HG02610 (cell line): ENCODE results near the gene EPM2AIP1.
"Not testable (repeated sequence)": the region's sequence is repeated elsewhere in the genome, so short reads cannot be mapped to it uniquely, and the experiment has no call there.

Experiments used
- ATAC-seq: cut with Tn5 transposase; IDR thresholded peaks from one replicate; pipeline ENCODE4 v1.9.1; 2021; ENCODE audit warnings: mild to moderate bottlenecking, moderate library complexity; ENCODE audit not compliant: unreplicated experiment

Gene EPM2AIP1

GRCh38 chr3:36992806-36993325 is at the start of gene EPM2AIP1:
EPM2AIP1 (minus strand) TSS chr3:36993131; CDS start chr3:36993077, 54 bp downstream.
- peak; percentile 85 for ATAC-seq

DNA sequence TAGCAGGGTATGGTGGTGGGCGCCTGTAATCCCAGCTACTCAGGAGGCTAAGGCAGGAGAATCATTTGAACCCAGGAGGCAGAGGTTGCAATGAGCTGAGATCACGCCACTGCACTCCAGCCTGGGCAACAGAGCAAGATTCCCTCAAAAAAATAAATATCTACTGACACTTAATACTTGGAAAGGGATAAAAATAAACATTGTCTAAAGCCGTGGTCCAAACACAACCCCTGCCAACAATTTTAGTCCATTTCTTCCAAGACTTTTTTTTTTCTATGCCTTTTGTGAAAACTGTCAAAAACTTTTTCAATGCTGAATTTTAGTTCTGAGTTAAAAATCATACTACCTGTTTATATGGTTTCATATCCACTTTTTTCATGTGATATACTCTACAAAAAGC is 49.8 kb upstream of the EPM2AIP1 start:
- not testable (repeated sequence) for ATAC-seq

DNA sequence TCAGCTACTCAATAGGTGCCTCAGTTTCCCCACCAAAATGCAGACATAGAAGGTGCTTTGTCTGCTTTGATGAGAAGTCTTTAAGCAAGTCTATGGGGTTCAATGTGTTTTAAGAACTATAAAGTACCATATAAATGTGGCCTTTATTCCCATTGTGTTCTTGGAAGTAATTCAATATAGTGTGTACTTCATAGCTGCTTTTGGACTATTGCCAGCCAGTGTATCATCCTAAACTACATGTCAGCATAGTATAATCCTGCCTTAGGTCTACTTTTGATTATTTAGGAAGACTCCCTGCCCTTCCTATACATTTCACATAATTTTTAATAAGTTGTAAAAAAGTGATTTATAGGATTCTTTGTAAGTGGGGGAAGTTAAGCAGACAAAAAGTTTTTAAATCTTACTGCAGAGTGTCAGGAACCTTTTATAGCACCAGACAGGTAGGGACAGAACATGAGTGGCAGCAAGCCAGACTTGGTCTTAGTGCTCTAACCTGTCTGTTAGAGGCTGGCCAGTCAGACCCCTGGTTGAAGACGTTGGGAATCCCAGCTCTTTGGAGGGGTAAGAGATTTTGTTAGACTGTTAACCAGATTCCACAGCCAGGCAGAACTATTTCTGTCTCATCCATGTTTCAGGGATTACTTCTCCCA is 48.7 kb upstream of the EPM2AIP1 start:
- no peak for ATAC-seq

GRCh38 chr3:37040231-37040630 is 47.3 kb upstream of the EPM2AIP1 start:
- no peak for ATAC-seq

- ATAC-seq, result no peak
Measured at GRCh38 chr3:37039161-37039846, 46.4 kb upstream of the EPM2AIP1 start.

DNA sequence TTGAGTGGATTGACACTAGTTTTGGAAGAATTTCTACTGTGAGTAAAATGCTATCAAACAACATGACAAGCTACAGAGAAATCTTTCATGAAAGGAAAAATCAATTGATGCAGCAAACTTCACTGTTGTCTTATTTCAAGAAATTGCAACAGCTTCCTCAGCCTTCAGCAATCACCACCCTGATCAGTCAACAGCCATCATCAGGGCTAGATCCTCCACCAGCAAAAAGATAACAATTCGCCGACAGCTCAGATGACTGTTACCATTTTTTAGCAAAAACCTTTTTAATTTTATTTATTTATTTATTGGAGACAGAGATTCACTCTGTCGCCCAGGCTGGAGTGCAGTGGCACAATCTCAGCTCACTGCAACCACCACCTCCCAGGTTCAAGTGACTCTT is 44.4 kb upstream of the EPM2AIP1 start:
- ATAC-seq, result no peak

DNA sequence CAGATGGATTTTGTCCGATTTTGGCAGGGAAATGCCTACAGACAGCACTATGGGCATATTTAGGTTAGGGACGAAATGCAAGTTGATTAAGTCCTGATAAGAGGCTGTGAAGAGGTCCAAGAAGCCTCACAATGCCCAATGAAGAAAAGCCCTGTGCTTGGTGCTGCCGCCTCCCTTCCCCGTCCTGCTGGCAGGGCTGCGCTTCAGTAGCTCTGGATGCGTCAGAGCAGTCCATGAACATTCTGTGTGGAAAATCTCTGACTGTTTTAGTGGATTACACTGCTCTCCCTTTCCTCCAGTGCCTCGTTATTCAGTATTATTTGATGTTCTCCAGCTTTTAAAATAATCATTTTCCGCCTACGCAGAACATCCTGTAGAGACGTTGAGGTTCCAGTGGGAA is 40.0 kb upstream of the EPM2AIP1 start:
- no peak for ATAC-seq

DNA sequence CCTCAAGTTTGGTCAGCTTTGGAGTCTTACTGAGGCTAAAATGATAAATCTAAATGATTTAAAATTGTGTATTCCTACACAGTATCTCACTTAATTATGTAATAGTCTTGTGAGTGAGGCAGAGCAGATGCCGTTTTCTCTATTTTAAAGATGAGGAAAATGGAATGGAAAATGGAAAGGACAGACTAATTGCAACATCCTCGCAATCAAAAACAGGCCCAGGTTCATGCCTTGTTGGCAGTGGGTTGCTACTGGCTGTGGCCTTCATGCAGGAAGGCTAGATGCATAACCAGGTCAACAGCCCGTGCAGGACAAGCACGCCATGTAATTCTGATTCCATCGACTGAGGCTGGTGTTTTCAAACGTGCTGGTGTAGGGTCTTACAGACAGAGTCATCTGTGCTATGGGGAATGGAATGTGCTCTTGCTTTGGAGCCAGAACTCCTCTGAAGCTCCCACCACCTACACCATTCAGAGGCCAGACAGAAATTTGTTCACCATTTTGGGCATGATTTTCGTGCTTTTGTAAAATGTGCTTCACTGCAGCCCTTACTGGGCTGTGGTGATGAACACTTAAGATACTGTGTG is 38.3 kb upstream of the EPM2AIP1 start:
- no peak for ATAC-seq

DNA sequence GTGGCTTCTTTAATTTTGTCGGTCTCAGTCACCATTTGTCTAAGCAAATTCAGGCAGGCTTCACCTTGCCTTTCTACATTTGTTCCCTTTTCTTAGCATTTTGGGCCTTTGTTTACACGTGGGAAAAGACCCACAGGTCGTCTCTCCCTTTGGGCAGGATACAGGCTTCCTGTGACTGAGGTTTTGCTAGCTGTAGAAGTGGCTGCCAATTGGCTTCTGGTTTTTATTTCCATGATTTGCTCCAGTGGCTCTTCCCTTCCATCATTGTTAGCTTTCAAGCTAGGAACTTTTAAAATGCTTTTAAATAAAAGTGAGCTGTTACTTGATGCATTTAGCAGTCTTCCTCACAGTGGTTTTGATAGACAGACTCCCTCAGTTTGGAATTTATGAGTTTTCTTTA is 37.7 kb upstream of the EPM2AIP1 start:
- no peak for ATAC-seq

DNA sequence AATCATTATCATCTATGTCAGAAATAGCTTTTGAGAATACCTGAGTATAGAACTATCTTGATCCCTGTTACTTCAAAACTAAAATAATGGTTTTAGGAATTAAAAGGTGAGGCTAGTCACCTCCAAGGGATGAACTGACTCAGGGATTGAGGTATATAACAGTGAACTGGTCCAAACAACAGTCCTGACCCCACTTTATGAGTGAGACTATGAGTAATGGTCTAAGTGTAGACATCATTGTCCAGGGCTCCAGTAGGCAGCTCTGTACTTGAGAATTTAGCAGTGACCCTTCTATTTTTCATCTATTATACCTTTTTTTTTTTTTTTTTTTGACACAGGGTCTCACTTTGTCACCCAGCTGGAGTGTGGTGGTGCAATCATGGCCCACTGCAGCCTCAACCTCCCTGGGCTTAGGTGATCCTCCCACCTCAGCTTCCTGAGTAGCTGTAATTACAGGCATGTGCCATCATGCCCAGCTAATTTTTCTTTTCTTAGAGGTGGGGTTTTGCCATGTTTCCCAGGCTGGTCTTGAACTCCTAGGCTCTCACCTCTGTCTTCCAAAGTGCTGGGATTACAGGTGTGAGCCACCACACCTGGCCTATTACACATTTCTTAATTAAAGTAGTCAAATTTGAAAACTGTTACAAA is 36.7 kb upstream of the EPM2AIP1 start:
- ATAC-seq, result no peak

DNA sequence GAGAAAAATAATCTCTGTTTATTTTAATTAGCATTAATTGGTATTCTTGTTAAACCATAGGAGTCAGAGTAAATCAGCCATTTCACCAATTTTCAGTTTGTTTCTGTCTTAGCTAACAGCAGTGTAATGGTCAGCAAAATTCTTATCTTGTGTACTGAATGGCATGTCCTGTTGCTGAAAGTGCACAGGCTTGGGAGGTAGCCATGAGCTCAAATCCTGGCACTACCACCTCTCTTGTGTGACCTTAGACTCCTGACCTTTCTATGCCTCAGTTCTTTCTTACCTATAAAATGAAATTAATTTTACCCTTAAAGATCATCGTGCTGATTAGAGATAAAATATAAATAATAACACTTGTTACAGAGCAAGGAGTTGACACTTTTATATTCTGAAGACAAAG is 36.2 kb upstream of the EPM2AIP1 start:
- no peak for ATAC-seq

DNA sequence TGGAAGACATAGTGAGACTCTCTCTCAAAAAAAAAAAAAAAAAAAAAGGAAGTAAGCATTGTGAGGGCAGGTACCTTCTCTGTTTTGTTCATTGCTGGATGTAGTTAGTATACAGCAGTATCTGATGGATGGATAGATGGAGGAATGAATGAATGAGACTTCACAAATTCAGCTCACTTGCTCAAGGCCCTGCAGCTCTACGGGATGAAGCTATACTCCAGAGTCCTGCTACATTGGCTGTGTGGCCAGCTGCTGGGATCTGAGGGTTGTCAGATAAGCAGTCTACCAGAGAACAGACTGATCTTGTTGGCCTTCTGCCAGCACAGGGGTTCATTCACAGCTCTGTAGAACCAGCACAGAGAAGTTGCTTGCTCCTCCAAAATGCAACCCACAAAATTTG is 35.4 kb upstream of the EPM2AIP1 start:
- ATAC-seq, result no peak

DNA sequence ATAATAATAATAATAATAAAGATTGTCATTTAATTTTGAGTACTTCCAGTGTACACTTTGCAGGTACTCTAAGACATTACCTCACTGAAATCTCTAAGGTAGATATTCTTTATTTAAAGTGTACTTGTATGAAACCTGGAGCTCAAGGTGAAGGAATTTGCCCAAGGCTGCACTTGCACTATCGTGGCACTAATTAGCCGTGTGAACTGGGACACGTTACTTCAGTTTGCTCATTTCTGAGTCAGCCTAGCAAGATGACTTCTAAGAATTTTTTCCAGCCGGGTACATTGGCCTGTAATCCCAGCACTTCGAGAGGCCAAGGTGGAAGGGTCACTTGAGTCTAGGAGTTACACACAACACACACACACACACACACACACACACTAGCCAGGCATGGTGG is 33.9 kb upstream of the EPM2AIP1 start:
- ATAC-seq, result no peak

GRCh38 chr3:37025561-37026335 is 32.8 kb upstream of the EPM2AIP1 start:
- no peak for ATAC-seq

DNA sequence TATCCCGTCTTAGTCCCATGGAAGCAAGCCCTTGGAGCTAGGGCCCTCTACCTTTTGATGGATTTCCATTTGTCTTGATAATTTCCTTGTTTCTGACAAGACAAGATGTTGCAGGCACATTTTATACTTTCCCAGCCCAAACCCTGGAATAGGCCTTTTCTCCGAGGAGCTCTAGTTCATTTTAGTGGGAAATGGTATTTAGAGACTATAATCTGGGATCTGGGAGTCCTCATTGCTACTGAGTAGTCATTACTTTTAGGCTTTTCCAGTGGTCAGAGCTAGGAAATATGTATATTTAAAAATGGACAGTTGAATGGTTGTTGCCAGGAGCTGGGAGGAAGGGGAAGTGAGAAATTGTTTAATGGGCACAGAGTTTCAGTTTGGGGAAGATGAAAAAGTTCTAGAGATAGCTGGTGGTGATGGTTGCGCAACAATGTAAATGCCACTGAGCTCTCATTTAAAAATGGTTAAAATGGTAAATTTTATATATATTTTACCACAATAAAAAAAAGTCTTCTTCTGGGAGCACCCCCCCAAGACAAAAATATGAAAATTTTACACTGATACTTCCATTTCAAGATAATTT is 32.0 kb upstream of the EPM2AIP1 start:
- ATAC-seq, result peak; percentile 61

DNA sequence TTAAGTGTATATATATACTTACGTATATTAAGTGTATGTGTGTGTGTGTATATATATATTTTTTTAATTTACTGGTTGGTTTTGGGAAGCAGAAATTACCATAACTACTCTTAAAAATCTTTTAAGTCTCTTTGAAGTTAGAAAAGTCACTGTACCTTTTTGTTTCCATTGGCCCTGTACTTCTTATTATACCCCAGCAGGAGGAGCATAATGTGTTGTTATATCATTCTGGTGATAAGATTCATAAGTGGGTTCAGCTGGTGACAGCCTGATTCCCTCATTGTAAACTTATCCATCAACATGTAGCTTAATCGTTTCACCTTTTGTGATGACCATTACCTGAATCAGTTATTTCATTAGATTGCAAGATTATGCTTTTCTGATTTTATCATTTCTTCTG is 31.2 kb upstream of the EPM2AIP1 start:
- no peak for ATAC-seq

DNA sequence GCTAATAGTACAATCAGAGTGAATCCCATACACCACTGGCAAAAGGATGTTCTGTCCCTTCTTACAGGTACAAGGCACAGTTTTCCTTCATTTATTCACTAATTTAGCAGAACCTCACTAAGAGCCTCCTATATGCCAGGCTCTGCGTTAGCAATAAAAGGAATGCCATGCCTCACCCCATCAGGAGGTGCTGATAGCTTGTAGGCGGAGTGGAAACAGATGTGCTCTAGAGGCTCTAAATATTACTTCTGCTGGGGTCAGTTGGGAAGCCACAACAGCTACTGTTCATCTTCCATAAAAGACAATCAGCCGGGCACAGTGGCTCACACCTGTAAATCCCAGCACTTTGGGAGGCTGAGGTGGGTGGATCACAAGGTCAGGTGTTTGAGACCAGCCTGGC is 24.8 kb upstream of the EPM2AIP1 start:
- ATAC-seq, result no peak

DNA sequence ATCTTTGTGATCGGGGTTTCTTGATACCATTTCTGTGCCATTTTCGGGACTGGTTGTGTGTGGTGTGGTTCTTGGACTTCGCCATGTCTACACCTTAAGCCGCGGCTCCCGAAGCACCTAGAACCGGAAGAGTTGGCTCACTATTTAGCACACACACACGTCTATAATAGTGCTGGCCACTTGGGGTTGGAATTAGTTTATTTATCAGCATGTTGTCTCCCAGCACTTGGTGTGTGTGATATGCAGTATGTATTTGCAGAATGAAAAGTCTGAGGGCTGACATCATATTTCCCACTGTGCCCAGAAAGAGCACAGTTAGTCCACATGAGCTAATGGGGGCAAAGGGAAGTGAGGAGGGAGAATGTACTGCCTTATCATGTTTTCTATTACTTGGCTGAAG is 24.0 kb upstream of the EPM2AIP1 start:
- no peak for ATAC-seq

GRCh38 chr3:37015642-37016041 is 22.7 kb upstream of the EPM2AIP1 start:
- no peak for ATAC-seq

DNA sequence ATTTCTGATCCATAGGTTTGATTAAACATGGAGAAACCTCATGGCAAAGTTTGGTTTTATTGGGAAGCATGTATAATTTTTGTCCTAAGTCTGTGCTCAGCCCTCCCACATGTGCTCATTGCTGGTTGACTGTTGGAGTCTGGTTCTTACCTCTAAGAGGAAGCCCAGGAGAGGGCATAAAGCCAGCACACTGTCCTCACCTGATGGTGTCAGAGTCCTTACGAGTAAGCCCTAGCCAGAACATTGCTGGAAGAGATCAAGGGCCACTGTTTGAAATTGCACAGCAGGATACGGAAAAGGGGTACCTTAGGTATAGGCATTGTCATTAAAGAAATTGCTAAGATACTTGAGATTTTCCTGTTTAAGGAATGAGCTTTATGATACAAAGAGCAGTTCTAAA is 21.7 kb upstream of the EPM2AIP1 start:
- ATAC-seq, result no peak
